Activated T-cell treated with anti-CD3 and anti-CD28 coated beads, Interleukin-2, amount 50 U/mL, for 4 hours (primary cell): Measurements from ENCODE around the gene BTBD7. TPM values are rescaled to one million over a fixed set of nuclear protein-coding genes. Genes with fewer than 3 reads are reported as not detected.
A peak's percentile ranks its signal among the peaks of the same experiment; 100 is the strongest.

Source experiments
- ATAC-seq, 2 donors: fragments of 200-7000 bp; cut with Tn5 transposase; one replicate each; pipeline ENCODE4 v1.10.0; 2021
- DNase-seq: peaks from one replicate; pipeline ENCODE4 v3.0.0-alpha.2; 2020
- H3K27me3 Mint-ChIP-seq: one replicate; pipeline ENCODE4 v1.8.0; 2021; ENCODE audit warnings: low read depth, mixed read lengths
- H3K36me3 Mint-ChIP-seq: one replicate; pipeline ENCODE4 v1.8.0; 2022; ENCODE audit warnings: mixed read lengths; ENCODE audit not compliant: insufficient read depth
- H3K4me1 Mint-ChIP-seq: one replicate; pipeline ENCODE4 v1.8.0; 2021; ENCODE audit warnings: low read depth, mixed read lengths
- H3K4me3 Mint-ChIP-seq: one replicate; pipeline ENCODE4 v1.8.0; 2021; ENCODE audit warnings: mild to moderate bottlenecking, moderate library complexity, mixed read lengths
- H3K9me3 Mint-ChIP-seq: one replicate; pipeline ENCODE4 v1.8.0; 2021; ENCODE audit warnings: mixed read lengths
- total RNA-seq, 3 donors: library from RNA; stranded (reverse); gene quantifications; one replicate each; pipeline ENCODE4 v1.2.1, GENCODE V29; 2021

The BTBD7 gene
- total RNA-seq, 3 donors from 2014 or later, result 14.9 to 20.3 (median 17.8) TPM

DNA sequence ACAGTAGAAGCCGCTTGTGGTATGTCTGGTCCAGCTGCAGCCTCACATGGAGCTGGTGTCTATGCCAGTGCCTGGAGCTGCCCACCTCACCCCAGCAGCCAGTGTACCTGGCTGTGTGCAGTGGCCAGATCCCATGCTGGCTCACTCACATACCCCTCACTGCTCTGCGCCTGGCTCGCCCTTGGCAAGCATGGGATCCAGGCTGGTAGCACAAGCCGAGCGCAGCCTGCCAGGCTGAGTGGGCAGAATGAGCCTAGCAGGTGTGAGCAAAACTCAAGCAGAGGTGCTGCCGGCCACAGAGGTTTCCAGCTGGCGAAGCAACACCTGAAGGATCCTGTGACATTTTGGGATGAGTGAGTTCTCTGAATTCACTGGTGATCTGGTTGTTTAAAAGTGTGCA, 5.0 kb upstream of the BTBD7 start:
- Mint-ChIP-seq H3K27me3 (peaks cover 2% of the 10 kb centered on the region), H3K36me3 (peaks cover 2% of the 10 kb centered on the region), H3K4me1 (peaks cover 10% of the 10 kb centered on the region), H3K9me3 (no peaks in the 10 kb centered on the region), H3K4me3 (no peak overlapping the region)
- ATAC-seq, result no peak
- DNase-seq, result no peak

- no peak overlapping the region for H3K4me3 Mint-ChIP-seq
- H3K9me3 Mint-ChIP-seq, result no peaks in the 10 kb centered on the region
- peaks cover 10% of the 10 kb centered on the region for H3K4me1 Mint-ChIP-seq
- ATAC-seq (no peak), DNase-seq (no peak)
- H3K36me3 Mint-ChIP-seq, result peaks cover 2% of the 10 kb centered on the region
- H3K27me3 Mint-ChIP-seq, result peaks cover 2% of the 10 kb centered on the region
Measured at GRCh38 chr14:93337143-93337753, 4.4 kb upstream of the BTBD7 start.

DNA sequence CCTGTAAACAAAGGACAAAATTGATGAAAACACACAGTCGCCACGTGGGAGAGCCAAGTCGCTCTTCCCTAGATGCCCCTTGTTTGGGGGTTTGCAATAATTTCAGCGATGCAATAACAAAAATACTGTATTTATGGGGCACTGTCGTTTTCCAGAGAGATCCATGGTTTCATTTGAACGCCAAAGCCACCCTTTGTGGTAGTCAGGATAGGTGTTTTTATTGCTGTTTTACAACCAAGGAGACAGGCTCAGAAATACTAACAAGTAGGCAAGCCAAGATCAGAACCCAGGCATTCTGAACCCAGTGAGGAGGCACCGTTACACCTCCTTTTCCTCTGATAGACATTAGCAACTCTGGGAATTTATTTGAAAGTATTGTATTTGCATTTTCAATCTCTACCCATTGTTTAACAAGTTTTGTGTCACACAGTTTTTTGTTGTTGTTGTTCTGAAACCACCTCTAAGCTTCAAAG, 831 bp upstream of the BTBD7 start:
- H3K36me3 Mint-ChIP-seq, result no peaks in the 10 kb centered on the region
- ATAC-seq (no peak), DNase-seq (no peak)
- peak overlapping the region; percentile 93 for H3K4me3 Mint-ChIP-seq
- peaks cover 43% of the 10 kb centered on the region for H3K4me1 Mint-ChIP-seq
- no peaks in the 10 kb centered on the region for H3K27me3 Mint-ChIP-seq
- H3K9me3 Mint-ChIP-seq, result no peaks in the 10 kb centered on the region

DNA sequence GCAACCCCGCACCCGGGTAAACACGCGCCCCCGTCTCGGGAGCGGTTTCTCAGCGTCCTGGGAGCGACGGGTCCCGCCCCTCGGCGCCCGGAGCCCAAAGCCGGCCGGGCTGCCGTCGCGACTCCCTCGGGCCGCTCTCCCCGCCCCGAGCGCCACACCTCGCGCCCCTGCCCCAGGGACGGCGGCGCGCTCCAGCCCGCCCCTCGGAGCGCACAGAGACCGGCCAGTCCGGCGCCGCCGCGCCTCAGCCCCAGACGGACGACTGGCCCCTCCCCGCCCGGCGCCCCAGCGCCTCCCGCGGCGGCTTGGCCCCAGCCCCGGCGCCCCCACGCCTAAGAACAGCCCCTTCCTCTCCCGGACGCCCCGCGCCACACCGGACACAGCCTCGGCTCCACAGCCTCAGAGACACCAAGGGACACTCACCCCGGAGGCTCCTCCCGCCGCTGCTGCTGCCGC, 411 bp downstream of the BTBD7 start:
- Mint-ChIP-seq H3K4me3 (peak overlapping the region; percentile 93), H3K36me3 (no peaks in the 10 kb centered on the region), H3K4me1 (peaks cover 51% of the 10 kb centered on the region), H3K27me3 (no peaks in the 10 kb centered on the region), H3K9me3 (no peaks in the 10 kb centered on the region)
- peak; percentile 51 to 55 for ATAC-seq
- peak; percentile 12 for DNase-seq

GRCh38 chr14:93331728-93332396, 974 bp downstream of the BTBD7 start:
- H3K4me3 Mint-ChIP-seq, result peak overlapping the region; percentile 93
- no peak for DNase-seq
- H3K36me3 Mint-ChIP-seq, result no peaks in the 10 kb centered on the region
- peaks cover 54% of the 10 kb centered on the region for H3K4me1 Mint-ChIP-seq
- ATAC-seq, result no peak
- H3K9me3 Mint-ChIP-seq, result no peaks in the 10 kb centered on the region
- no peaks in the 10 kb centered on the region for H3K27me3 Mint-ChIP-seq

DNA sequence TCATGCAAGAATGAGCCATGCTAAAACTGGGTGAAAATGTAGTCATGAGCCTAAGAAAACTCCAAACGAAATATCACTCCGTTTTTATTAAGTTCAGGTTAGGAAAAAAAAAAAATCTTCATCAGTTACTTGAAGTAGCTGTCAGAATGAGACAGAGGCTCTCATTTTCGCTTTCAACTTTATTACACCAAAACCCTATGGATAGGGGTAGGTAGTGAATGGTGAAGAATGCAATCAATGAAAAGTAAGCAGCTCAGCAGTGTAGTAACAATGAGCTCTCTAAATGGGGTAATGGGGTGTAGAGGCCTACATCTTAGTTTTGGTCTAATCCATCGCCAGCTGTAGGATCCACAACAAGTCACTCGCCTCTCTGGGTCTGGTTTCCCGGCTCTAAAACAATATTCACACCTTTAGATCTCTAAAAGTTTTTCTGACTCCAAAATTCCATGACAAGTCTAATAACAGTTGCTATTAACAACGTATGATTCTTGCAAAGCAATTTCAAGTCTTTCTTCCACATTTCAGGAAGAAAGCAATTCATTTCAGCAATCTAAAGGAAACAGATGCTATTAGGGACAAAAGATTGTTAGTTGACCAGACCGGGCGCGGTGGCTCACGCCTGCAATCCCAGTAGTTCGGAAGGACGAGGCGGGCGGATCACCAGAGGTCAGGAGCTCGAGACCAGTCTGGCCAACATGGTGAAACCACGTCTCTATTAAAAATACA, 1.7 kb downstream of the BTBD7 start:
- H3K4me1 Mint-ChIP-seq, result peaks cover 54% of the 10 kb centered on the region
- no peaks in the 10 kb centered on the region for H3K27me3 Mint-ChIP-seq
- no peak for DNase-seq
- ATAC-seq, result no peak
- H3K4me3 Mint-ChIP-seq, result peak overlapping the region; percentile 93
- H3K9me3 Mint-ChIP-seq, result no peaks in the 10 kb centered on the region
- H3K36me3 Mint-ChIP-seq, result no peaks in the 10 kb centered on the region

- peak overlapping the region; percentile 93 for H3K4me3 Mint-ChIP-seq
- H3K4me1 Mint-ChIP-seq, result peaks cover 54% of the 10 kb centered on the region
- H3K27me3 Mint-ChIP-seq, result no peaks in the 10 kb centered on the region
- no peaks in the 10 kb centered on the region for H3K36me3 Mint-ChIP-seq
- no peaks in the 10 kb centered on the region for H3K9me3 Mint-ChIP-seq
- ATAC-seq (no peak), DNase-seq (no peak)
Measured at GRCh38 chr14:93330609-93331000, 2.2 kb downstream of the BTBD7 start.

GRCh38 chr14:93329965-93330608, 2.7 kb downstream of the BTBD7 start:
- Mint-ChIP-seq H3K36me3 (no peaks in the 10 kb centered on the region), H3K4me1 (peaks cover 54% of the 10 kb centered on the region)
- no peak for ATAC-seq

GRCh38 chr14:93328546-93328945, 4.3 kb downstream of the BTBD7 start:
- Mint-ChIP-seq H3K9me3 (no peaks in the 10 kb centered on the region), H3K27me3 (no peaks in the 10 kb centered on the region), H3K4me3 (no peak overlapping the region), H3K4me1 (peaks cover 56% of the 10 kb centered on the region), H3K36me3 (peaks cover 10% of the 10 kb centered on the region)
- no peak for ATAC-seq
- no peak for DNase-seq

More at GRCh38 chr14:93329965-93330608, 2.7 kb downstream of the BTBD7 start:
- Mint-ChIP-seq H3K4me3 (peak overlapping the region; percentile 2), H3K9me3 (no peaks in the 10 kb centered on the region), H3K27me3 (no peaks in the 10 kb centered on the region)
- no peak for DNase-seq

- DNase-seq, result no peak
- Mint-ChIP-seq H3K9me3 (no peaks in the 10 kb centered on the region), H3K4me1 (peaks cover 52% of the 10 kb centered on the region), H3K27me3 (no peaks in the 10 kb centered on the region), H3K4me3 (no peak overlapping the region), H3K36me3 (peaks cover 18% of the 10 kb centered on the region)
- no peak for ATAC-seq
Measured at GRCh38 chr14:93326196-93326595, 6.6 kb downstream of the BTBD7 start.

- Mint-ChIP-seq H3K9me3 (no peaks in the 10 kb centered on the region), H3K4me3 (no peak overlapping the region), H3K4me1 (peaks cover 49% of the 10 kb centered on the region), H3K36me3 (peaks cover 21% of the 10 kb centered on the region), H3K27me3 (no peaks in the 10 kb centered on the region)
- DNase-seq, result no peak
- ATAC-seq, result no peak
Measured at GRCh38 chr14:93323600-93324174, 9.1 kb downstream of the BTBD7 start.

DNA sequence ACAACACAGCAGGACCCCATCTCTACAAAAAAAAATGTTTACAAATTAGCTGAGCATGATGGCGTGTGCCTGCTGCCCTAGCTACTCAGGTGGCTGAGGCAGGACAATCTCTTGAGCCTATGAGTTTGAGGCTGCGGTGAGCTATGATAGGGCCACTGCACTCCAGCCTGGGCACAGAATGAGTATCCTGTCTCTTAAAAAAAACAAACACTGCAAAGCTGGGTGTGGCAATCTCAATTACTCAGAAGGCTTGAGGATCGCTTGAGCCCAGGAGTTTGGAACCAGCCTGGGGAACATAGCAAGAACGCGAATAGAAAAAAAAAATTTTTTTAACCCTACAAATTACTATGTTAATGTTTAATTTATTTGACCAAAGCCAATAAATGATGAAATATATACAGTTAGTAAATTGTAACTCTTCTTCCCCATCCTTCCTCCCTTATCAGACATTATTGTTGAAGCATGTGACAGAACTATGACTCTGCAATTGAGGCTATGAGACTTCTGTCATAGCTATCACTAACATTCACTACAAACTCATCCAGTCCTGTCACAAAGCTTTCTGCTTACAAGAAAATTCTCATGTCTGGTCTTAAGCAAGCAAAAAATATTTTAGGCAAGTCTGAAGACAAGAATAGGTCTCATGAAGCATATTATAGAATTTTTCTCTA, 9.8 kb downstream of the BTBD7 start:
- Mint-ChIP-seq H3K27me3 (no peaks in the 10 kb centered on the region), H3K4me3 (no peak overlapping the region), H3K4me1 (peaks cover 51% of the 10 kb centered on the region), H3K9me3 (no peaks in the 10 kb centered on the region), H3K36me3 (peaks cover 23% of the 10 kb centered on the region)
- DNase-seq, result no peak
- ATAC-seq, result no peak

GRCh38 chr14:93320489-93320888, 12.3 kb downstream of the BTBD7 start:
- H3K27me3 Mint-ChIP-seq, result no peaks in the 10 kb centered on the region
- no peak for ATAC-seq
- H3K36me3 Mint-ChIP-seq, result peaks cover 30% of the 10 kb centered on the region
- peaks cover 46% of the 10 kb centered on the region for H3K4me1 Mint-ChIP-seq
- DNase-seq, result no peak
- no peaks in the 10 kb centered on the region for H3K9me3 Mint-ChIP-seq
- no peak overlapping the region for H3K4me3 Mint-ChIP-seq
